HEK293 (cell line): ENCODE measurements around the gene NDUFV1.

Experiments
- CTCF ChIA-PET: fragments of 350-600 bp; formaldehyde crosslinking; extraction: SDS; loops from one replicate; lab custom pipeline; 2021; ENCODE audit warnings: antibody characterized with exemption; lab: Yijun Ruan, JAX
- POLR2A ChIA-PET: fragments of 300-600 bp; formaldehyde crosslinking; extraction: SDS; loops from one replicate; lab custom pipeline; 2020; ENCODE audit warnings: antibody characterized with exemption, inconsistent platforms; lab: Yijun Ruan, JAX
- H3K27ac ChIP-seq: fragments of 200-500 bp; sonication (Bioruptor generic); 2 replicates; pipeline ENCODE4 v1.5.1; 2014; ENCODE audit warnings: low read depth, low read length, control low read depth, inconsistent platforms; ENCODE audit errors: extremely low read depth
- H3K36me3 ChIP-seq, 2 experiments: fragments of 200-500 bp in 1 of 2; sonication (Bioruptor generic) in 1 of 2; 1 replicate in 1 of 2; 2 replicates in 1 of 2; pipeline ENCODE4 v1.5.1; 2014 to 2017; ENCODE audit warnings: inconsistent platforms in 2 of 2, low read length in 2 of 2; ENCODE audit not compliant: control insufficient read depth in 2 of 2, insufficient read depth in 1 of 2
- H3K4me1 ChIP-seq: fragments of 200-500 bp; sonication (Bioruptor generic); 2 replicates; pipeline ENCODE4 v1.5.1; 2014; ENCODE audit warnings: mild to moderate bottlenecking, low read length, inconsistent platforms; ENCODE audit not compliant: control insufficient read depth, insufficient read depth
- H3K4me3 ChIP-seq: 2 replicates; pipeline ENCODE4 v1.5.1; 2011; ENCODE audit warnings: low read depth, mild to moderate bottlenecking, control low read depth, low read length, moderate library complexity
- H3K9me3 ChIP-seq: fragments of 200-500 bp; sonication (Bioruptor generic); 2 replicates; pipeline ENCODE4 v1.5.1; 2014; ENCODE audit warnings: low read depth, low read length, inconsistent platforms; ENCODE audit not compliant: control insufficient read depth, insufficient read depth
- HOXC10 ChIP-seq: sonication (generic); formaldehyde crosslinking; IDR thresholded peaks from 2 replicates; pipeline ENCODE4 v1.8.1; 2023; ENCODE audit warnings: mild to moderate bottlenecking, missing genetic modification reagents
- PRDM2 ChIP-seq: fragments of 450-650 bp; formaldehyde crosslinking; IDR thresholded peaks from 2 replicates; pipeline ENCODE4 v1.5.1; 2016; ENCODE audit warnings: missing biosample characterization, missing genetic modification characterization, borderline replicate concordance
- ZBTB10 ChIP-seq: fragments of 450-650 bp; formaldehyde crosslinking; IDR thresholded peaks from 2 replicates; pipeline ENCODE4 v1.5.1; 2016; ENCODE audit warnings: missing biosample characterization, missing genetic modification characterization
- ZBTB26 ChIP-seq: fragments of 450-650 bp; formaldehyde crosslinking; optimal IDR thresholded peaks from 2 replicates; pipeline ENCODE3; 2016; ENCODE audit warnings: missing biosample characterization, mild to moderate bottlenecking, missing genetic modification characterization
- ZNF133 ChIP-seq: fragments of 450-650 bp; formaldehyde crosslinking; IDR thresholded peaks from 2 replicates; pipeline ENCODE4 v1.5.1; 2016; ENCODE audit warnings: missing biosample characterization, missing genetic modification characterization
- ZNF221 ChIP-seq: fragments of 450-650 bp; formaldehyde crosslinking; IDR thresholded peaks from 2 replicates; pipeline ENCODE4 v1.5.1; 2017; ENCODE audit warnings: missing biosample characterization, missing genetic modification characterization, borderline replicate concordance
- ZNF311 ChIP-seq: fragments of 450-650 bp; formaldehyde crosslinking; IDR thresholded peaks from 2 replicates; pipeline ENCODE4 v1.5.1; 2017; ENCODE audit warnings: missing biosample characterization, missing genetic modification characterization, borderline replicate concordance
- ZNF350 ChIP-seq: fragments of 450-650 bp; formaldehyde crosslinking; IDR thresholded peaks from 2 replicates; pipeline ENCODE4 v1.5.0; 2017; ENCODE audit warnings: missing biosample characterization, mild to moderate bottlenecking, missing genetic modification characterization
- ZNF391 ChIP-seq: fragments of 450-650 bp; formaldehyde crosslinking; IDR thresholded peaks from 2 replicates; pipeline ENCODE4 v1.5.1; 2016; ENCODE audit warnings: low read depth, missing biosample characterization, missing genetic modification characterization, borderline replicate concordance
- ZNF423 ChIP-seq: fragments of 450-650 bp; formaldehyde crosslinking; IDR thresholded peaks from 2 replicates; pipeline ENCODE4 v1.5.1; 2016; ENCODE audit warnings: missing biosample characterization, missing genetic modification characterization
- ZNF433 ChIP-seq: fragments of 450-650 bp; formaldehyde crosslinking; IDR thresholded peaks from 2 replicates; pipeline ENCODE4 v1.5.1; 2016; ENCODE audit warnings: missing biosample characterization, missing genetic modification characterization, low read depth
- ZNF48 ChIP-seq: fragments of 450-650 bp; formaldehyde crosslinking; IDR thresholded peaks from 2 replicates; pipeline ENCODE4 v1.5.1; 2016; ENCODE audit warnings: missing biosample characterization, missing genetic modification characterization
- ZNF544 ChIP-seq: fragments of 450-650 bp; formaldehyde crosslinking; IDR thresholded peaks from 2 replicates; pipeline ENCODE4 v1.5.0; 2017; ENCODE audit warnings: missing biosample characterization, missing genetic modification characterization
- ZNF585B ChIP-seq: fragments of 450-650 bp; formaldehyde crosslinking; IDR thresholded peaks from 2 replicates; pipeline ENCODE4 v1.5.1; 2016; ENCODE audit warnings: missing biosample characterization, missing genetic modification characterization
- ZNF654 ChIP-seq: fragments of 450-650 bp; formaldehyde crosslinking; IDR thresholded peaks from 2 replicates; pipeline ENCODE4 v1.5.1; 2016; ENCODE audit warnings: low read depth, missing biosample characterization, missing genetic modification characterization
- ZNF664 ChIP-seq: fragments of 450-650 bp; formaldehyde crosslinking; IDR thresholded peaks from 2 replicates; pipeline ENCODE4 v1.5.1; 2016; ENCODE audit warnings: missing biosample characterization, missing genetic modification characterization
- ZNF670 ChIP-seq: fragments of 450-650 bp; formaldehyde crosslinking; IDR thresholded peaks from 2 replicates; pipeline ENCODE4 v1.5.1; 2016; ENCODE audit warnings: missing biosample characterization, missing genetic modification characterization, low read depth
- ZNF701 ChIP-seq: fragments of 450-650 bp; formaldehyde crosslinking; IDR thresholded peaks from 2 replicates; pipeline ENCODE4 v1.5.1; 2016; ENCODE audit warnings: missing biosample characterization, missing genetic modification characterization
- ZNF768 ChIP-seq: fragments of 450-650 bp; formaldehyde crosslinking; IDR thresholded peaks from 2 replicates; pipeline ENCODE4 v1.5.1; 2018; ENCODE audit warnings: missing biosample characterization, mild to moderate bottlenecking, missing genetic modification characterization
- ZNF777 ChIP-seq: fragments of 450-650 bp; formaldehyde crosslinking; IDR thresholded peaks from 2 replicates; pipeline ENCODE4 v1.5.1; 2017; ENCODE audit warnings: missing biosample characterization, missing genetic modification characterization, borderline replicate concordance
- ZNF830 ChIP-seq: fragments of 450-650 bp; IDR thresholded peaks from 2 replicates; pipeline ENCODE4 v1.5.0; 2018; ENCODE audit warnings: missing biosample characterization, missing genetic modification characterization, low read depth, mild to moderate bottlenecking, moderate library complexity
- ZSCAN18 ChIP-seq: fragments of 450-650 bp; formaldehyde crosslinking; IDR thresholded peaks from 2 replicates; pipeline ENCODE4 v1.5.1; 2016; ENCODE audit warnings: missing biosample characterization, missing genetic modification characterization

The NDUFV1 gene

GRCh38 chr11:67611165-67611564, 4.4 kb downstream of the NDUFV1 start:
- Histone ChIP-seq H3K4me1 (no peaks in the 10 kb centered on the region), H3K4me3 (no peak overlapping the region), H3K36me3 (peaks cover 0 to 52% of the 10 kb centered on the region in 2 experiments; a peak in 1 of 3 replicates), H3K27ac (no peak overlapping the region), H3K9me3 (no peaks in the 10 kb centered on the region)
- no peak for TF ChIP-seq ZNF350
- no peak for TF ChIP-seq ZNF311
- no peak for TF ChIP-seq ZNF701 (tag by site-specific recombination)
- no peak for TF ChIP-seq ZNF664
- no peak for TF ChIP-seq ZNF777 (tag by site-specific recombination)
- TF ChIP-seq ZNF544 (tag by site-specific recombination): no peak
- no peak for TF ChIP-seq ZNF221 (tag by site-specific recombination)
- TF ChIP-seq ZNF768 (tag by site-specific recombination): no peak
- TF ChIP-seq ZBTB10 (tag by site-specific recombination): no peak
- TF ChIP-seq ZNF830: no peak
- no peak for TF ChIP-seq HOXC10 (CRISPR knock-in tag)
- no peak for TF ChIP-seq ZSCAN18 (tag by site-specific recombination)
- no peak for TF ChIP-seq ZNF423
- no peak for TF ChIP-seq ZNF48 (tag by site-specific recombination)
- POLR2A ChIA-PET: no interaction called here
- CTCF ChIA-PET: no interaction called here

- peaks cover 0 to 52% of the 10 kb centered on the region in 2 experiments; a peak in 1 of 3 replicates for H3K36me3 ChIP-seq
- CTCF ChIA-PET: no interaction called here
- POLR2A ChIA-PET: interaction anchor here (0.6 kb wide), 1 partner anchor 18 kb away, joined by 3 read pairs; no protein-coding TSS in a partner anchor
Measured at GRCh38 chr11:67611704-67612587, 5.2 kb downstream of the NDUFV1 start.

More at GRCh38 chr11:67611704-67612587, 5.2 kb downstream of the NDUFV1 start:
- TF ChIP-seq ZNF433 (no peak), ZNF391 (tag by site-specific recombination) (no peak), ZNF311 (no peak), ZNF670 (tag by site-specific recombination) (no peak), ZBTB26 (no peak), ZNF133 (tag by site-specific recombination) (no peak), ZNF654 (tag by site-specific recombination) (no peak), PRDM2 (tag by site-specific recombination) (no peak), ZNF585B (tag by site-specific recombination) (no peak)
- H3K4me1 ChIP-seq: no peaks in the 10 kb centered on the region
- no peak overlapping the region for H3K4me3 ChIP-seq
- H3K9me3 ChIP-seq: no peaks in the 10 kb centered on the region
- no peak overlapping the region for H3K27ac ChIP-seq
